Tibial nerve (tissue), 4 donors: ENCODE data around the gene COL19A1. TPM values are rescaled to one million over a fixed set of nuclear protein-coding genes. Genes with fewer than 3 reads are reported as not detected.

ENCODE experiments used
- DNase-seq, 2 donors: peaks; one replicate each; pipeline ENCODE4 v3.0.0-alpha.2; 2019; ENCODE audit warnings: low spot score in 2 of 2
- H3K27ac ChIP-seq, 4 donors: fragments of 200-600 bp; sonication (generic) in 3 of 4; one replicate each; pipeline ENCODE4 v1.5.1; 2017 to 2019; ENCODE audit warnings: mild to moderate bottlenecking in 1 of 4
- H3K27me3 ChIP-seq, 2 donors: fragments of 200-600 bp; sonication (generic) in 1 of 2; one replicate each; pipeline versions ENCODE4 v1.5.1 to v1.6.0; 2017 to 2019
- H3K36me3 ChIP-seq, 3 donors: fragments of 200-600 bp; sonication (generic); one replicate each; pipeline ENCODE4 v1.5.1; 2018 to 2019
- H3K4me1 ChIP-seq, 4 donors: fragments of 200-600 bp; sonication (generic) in 3 of 4; one replicate each; pipeline ENCODE4 v1.5.1; 2017 to 2019
- H3K4me3 ChIP-seq, 4 donors: fragments of 200-600 bp; sonication (generic) in 3 of 4; one replicate each; pipeline ENCODE4 v1.5.1; 2017 to 2019; ENCODE audit warnings: mild to moderate bottlenecking in 1 of 4, moderate library complexity in 1 of 4
- H3K9me3 ChIP-seq, 4 donors: fragments of 200-600 bp; sonication (generic) in 3 of 4; one replicate each; pipeline ENCODE4 v1.5.1; 2017 to 2019
- EP300 ChIP-seq, 2 donors: sonication (generic); formaldehyde crosslinking; IDR thresholded peaks; one replicate each; pipeline ENCODE4 v1.6.1; 2017; ENCODE audit warnings: antibody characterized with exemption in 2 of 2, mild to moderate bottlenecking in 1 of 2
- POLR2A ChIP-seq, 2 donors: fragments of 450-650 bp; IDR thresholded peaks; one replicate each; pipeline ENCODE4 v1.6.1; 2017; ENCODE audit warnings: antibody characterized with exemption in 2 of 2, mild to moderate bottlenecking in 2 of 2, moderate library complexity in 2 of 2
- WGBS, 2 donors: methylation state at CpG; one replicate each; pipeline ENCODE4 v1.1.5; 2018; 5-methylcytosine and 5-hydroxymethylcytosine counted together
- total RNA-seq, 4 donors: library from RNA; depleted of rRNA; stranded (reverse); fragments of >200 nt; gene quantifications; one replicate each; pipeline ENCODE4 v1.1.0, GENCODE V29; 2016
- TF ChIP-seq, protein P1 (sequence below), 5 experiments: fragments of 200-600 bp in 3 of 5; fragments of 450-650 bp in 2 of 5; sonication (generic) in 3 of 5; IDR thresholded peaks; one replicate each; pipeline ENCODE4 v1.5.1; 2016 to 2019; ENCODE audit warnings: antibody characterized with exemption in 5 of 5, mild to moderate bottlenecking in 3 of 5, moderate library complexity in 2 of 5

COL19A1 gene
- total RNA-seq, 4 donors from 2014 or later = under 0.01 to 0.42 TPM; not detected in 2

GRCh38 chr6:70113171-70113570, 246.8 kb downstream of the COL19A1 start:
- DNase-seq = no peak
- WGBS, 2 donors = 42 to 55% methylated on average over 1 of the region's 1 CpG
- Histone ChIP-seq H3K27me3 (no peaks in the 10 kb centered on the region), H3K36me3 (no peaks in the 10 kb centered on the region), H3K9me3 (no peaks in the 10 kb centered on the region), H3K4me1 (peaks cover 0 to 1% (median 0%) of the 10 kb centered on the region in 4 donors), H3K4me3 (no peak overlapping the region), H3K27ac (no peak overlapping the region)
- no peak for TF ChIP-seq EP300 (IDR thresholded peaks at IDR 0.05)
- TF ChIP-seq POLR2A (IDR thresholded peaks at IDR 0.05) = no peak
- TF ChIP-seq, protein P1, sequence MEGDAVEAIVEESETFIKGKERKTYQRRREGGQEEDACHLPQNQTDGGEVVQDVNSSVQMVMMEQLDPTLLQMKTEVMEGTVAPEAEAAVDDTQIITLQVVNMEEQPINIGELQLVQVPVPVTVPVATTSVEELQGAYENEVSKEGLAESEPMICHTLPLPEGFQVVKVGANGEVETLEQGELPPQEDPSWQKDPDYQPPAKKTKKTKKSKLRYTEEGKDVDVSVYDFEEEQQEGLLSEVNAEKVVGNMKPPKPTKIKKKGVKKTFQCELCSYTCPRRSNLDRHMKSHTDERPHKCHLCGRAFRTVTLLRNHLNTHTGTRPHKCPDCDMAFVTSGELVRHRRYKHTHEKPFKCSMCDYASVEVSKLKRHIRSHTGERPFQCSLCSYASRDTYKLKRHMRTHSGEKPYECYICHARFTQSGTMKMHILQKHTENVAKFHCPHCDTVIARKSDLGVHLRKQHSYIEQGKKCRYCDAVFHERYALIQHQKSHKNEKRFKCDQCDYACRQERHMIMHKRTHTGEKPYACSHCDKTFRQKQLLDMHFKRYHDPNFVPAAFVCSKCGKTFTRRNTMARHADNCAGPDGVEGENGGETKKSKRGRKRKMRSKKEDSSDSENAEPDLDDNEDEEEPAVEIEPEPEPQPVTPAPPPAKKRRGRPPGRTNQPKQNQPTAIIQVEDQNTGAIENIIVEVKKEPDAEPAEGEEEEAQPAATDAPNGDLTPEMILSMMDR (IDR thresholded peaks at IDR 0.05) = no peak

DNA sequence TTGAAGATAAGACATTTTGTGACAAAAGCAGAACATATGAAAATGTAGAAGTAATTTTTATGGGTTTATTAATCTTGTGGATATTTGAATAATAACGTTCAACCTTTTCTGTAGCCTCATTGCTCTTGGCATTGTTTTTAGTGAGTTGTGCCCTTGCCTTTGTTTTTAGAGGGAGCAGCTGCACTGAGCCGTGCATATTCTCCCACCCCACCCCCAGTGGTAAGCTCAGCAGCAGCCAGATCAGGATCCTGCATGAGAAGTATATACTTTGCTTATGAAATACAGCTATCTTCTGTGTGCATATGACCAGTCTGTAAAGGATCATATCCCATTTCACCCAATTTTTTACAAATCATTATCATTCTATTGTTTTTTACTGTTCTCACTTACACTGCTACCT, 252.3 kb downstream of the COL19A1 start:
- no peaks in the 10 kb centered on the region for H3K9me3 ChIP-seq
- TF ChIP-seq EP300 (IDR thresholded peaks at IDR 0.05) = no peak
- TF ChIP-seq, protein P1 (IDR thresholded peaks at IDR 0.05) = no peak
- no peak for TF ChIP-seq POLR2A (IDR thresholded peaks at IDR 0.05)
- 40 to 58% methylated on average over 2 of the region's 2 CpGs for WGBS, 2 donors
- no peaks in the 10 kb centered on the region for H3K4me1 ChIP-seq
- H3K4me3 ChIP-seq = no peak overlapping the region
- DNase-seq = no peak
- no peaks in the 10 kb centered on the region for H3K27me3 ChIP-seq
- H3K27ac ChIP-seq = no peak overlapping the region
- H3K36me3 ChIP-seq = no peaks in the 10 kb centered on the region

GRCh38 chr6:70119218-70119835, 253.0 kb downstream of the COL19A1 start:
- no peaks in the 10 kb centered on the region for H3K27me3 ChIP-seq
- H3K9me3 ChIP-seq = no peaks in the 10 kb centered on the region
- DNase-seq = no peak
- TF ChIP-seq EP300 (IDR thresholded peaks at IDR 0.05) (no peak), POLR2A (IDR thresholded peaks at IDR 0.05) (no peak)
- TF ChIP-seq, protein P1 (IDR thresholded peaks at IDR 0.05) = no peak
- H3K36me3 ChIP-seq = no peaks in the 10 kb centered on the region
- H3K4me3 ChIP-seq = no peak overlapping the region
- no peaks in the 10 kb centered on the region for H3K4me1 ChIP-seq
- 81 to 87% methylated on average over 7 of the region's 7 CpGs for WGBS, 2 donors
- no peak overlapping the region for H3K27ac ChIP-seq

- DNase-seq = no peak
- Histone ChIP-seq H3K9me3 (peaks cover 0 to 3% (median 0%) of the 10 kb centered on the region in 4 donors), H3K36me3 (no peaks in the 10 kb centered on the region), H3K4me1 (no peaks in the 10 kb centered on the region), H3K4me3 (no peak overlapping the region), H3K27ac (no peak overlapping the region), H3K27me3 (no peaks in the 10 kb centered on the region)
- TF ChIP-seq, protein P1 (IDR thresholded peaks at IDR 0.05) = no peak
- TF ChIP-seq POLR2A (IDR thresholded peaks at IDR 0.05) = no peak
- TF ChIP-seq EP300 (IDR thresholded peaks at IDR 0.05) = no peak
- WGBS, 2 donors = 90 to 100% methylated on average over 1 of the region's 1 CpG
These were observed 258.1 kb downstream of the COL19A1 start for GRCh38 chr6:70124443-70124842.

GRCh38 chr6:70124882-70125545, 258.7 kb downstream of the COL19A1 start:
- H3K36me3 ChIP-seq = no peaks in the 10 kb centered on the region
- no peak overlapping the region for H3K4me3 ChIP-seq
- no peaks in the 10 kb centered on the region for H3K27me3 ChIP-seq
- H3K27ac ChIP-seq = no peak overlapping the region
- no peak for DNase-seq
- TF ChIP-seq EP300 (IDR thresholded peaks at IDR 0.05) = no peak
- TF ChIP-seq, protein P1 (IDR thresholded peaks at IDR 0.05) = no peak
- TF ChIP-seq POLR2A (IDR thresholded peaks at IDR 0.05) = no peak
- 47 to 48% methylated on average over 3 of the region's 3 CpGs for WGBS, 2 donors
- peaks cover 0 to 3% (median 0%) of the 10 kb centered on the region in 4 donors for H3K9me3 ChIP-seq
- no peaks in the 10 kb centered on the region for H3K4me1 ChIP-seq
